ENCODE data around the gene SPAG6.

Gene SPAG6

DNA sequence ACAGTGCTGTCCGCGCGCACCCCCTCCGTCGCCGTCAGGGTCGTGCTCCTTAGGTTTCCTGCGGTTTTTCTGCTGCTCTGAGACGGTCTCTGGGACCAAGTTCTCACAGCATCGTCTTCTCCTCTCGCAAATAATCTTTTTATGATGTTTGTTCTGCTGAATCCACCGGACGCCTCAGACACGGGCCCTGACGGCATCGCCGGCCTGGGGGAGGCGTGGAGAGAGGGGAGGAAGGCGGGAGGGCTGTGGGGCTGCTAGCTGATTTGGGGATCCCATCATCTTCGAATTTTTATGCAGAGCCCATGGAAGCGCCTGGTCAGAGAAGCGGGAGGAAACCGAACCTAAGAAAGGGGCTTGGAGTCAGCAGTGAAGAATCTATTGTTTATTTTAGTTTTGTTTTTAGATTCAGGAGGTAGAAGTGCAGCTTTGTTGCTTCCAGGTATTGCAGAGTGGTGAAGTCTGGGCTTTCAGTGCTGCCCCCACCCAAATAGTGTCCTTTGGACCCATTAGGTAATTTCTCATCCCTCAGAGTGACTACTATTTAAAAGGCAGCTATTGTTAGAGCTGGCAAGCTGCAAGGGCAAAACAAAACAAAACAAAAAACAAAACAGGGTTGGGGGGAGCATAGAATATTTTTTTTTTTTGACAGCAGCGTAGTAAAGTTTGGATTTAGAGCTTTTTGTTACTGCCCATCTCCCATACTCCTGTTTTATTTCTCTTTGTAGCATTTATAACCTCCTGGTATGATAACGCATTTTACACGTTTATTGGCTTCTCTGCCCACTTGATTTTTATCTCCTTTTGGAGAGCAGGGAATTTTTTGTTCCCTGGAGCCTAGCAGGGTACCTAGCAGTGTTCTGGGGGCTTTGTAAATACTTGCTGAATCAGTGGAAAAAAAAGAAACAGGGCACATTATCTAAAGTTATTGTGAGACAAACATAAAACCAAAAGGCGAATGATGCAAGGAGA is 92.6 kb downstream of the SPAG6 start:
- DNase-seq = no peak

DNA sequence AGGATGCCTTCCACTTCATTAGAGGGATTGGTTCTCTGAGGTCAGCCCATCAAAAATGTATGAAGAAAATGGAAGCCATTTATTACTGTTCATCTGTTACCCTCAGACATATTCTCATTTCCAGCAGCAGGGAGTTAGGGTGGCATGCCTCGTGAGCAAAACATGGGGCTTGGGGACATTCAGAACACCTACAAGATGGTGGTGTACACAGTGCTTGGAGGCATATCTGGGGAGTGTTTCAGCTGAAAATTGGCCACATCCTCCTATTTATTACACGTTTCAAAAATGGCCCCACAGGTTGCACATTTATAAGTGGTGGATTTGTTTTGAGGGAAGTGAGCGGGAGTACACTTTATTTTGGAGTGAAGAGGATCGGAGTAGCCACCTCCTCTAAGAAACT is 93.4 kb downstream of the SPAG6 start:
- DNase-seq = no peak

DNA sequence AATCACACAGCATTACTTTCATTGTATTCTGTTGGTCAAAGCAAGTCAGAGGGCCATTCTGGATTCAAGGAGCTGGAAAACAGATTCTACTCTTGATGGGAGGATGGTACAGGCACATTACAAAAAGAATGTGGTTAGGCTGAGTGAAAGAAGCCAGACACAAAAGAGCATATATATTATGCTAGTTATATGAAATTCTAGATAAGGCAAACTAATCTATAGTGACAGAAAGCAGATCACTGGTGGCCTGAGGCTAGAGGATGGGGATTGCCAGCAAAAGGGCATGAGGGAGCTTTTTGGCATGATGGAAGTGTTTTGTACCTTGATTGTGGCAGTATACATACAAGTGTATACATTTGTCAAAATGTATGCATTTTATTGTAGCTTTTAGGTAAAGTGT is 96.8 kb downstream of the SPAG6 start:
- DNase-seq = no peak

DNA sequence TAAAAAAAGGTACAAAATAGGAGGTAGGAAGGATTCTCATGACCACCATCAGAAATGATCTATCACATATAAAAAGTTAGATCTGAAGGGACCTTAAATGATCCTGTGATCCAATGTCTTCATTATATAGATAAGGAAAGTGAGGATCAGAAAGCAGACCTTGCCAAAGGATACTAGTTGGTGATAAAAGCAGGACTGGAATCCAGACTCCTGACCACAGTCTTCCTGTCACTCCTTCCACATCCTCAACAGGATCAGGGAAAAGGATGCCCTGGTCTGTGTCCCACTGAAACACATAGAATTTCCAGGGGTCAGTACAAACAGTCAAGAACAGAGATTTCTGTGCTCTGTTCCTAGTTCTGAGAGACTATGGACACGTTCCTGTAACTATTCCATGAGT is 97.2 kb downstream of the SPAG6 start:
- no peak for DNase-seq

DNA sequence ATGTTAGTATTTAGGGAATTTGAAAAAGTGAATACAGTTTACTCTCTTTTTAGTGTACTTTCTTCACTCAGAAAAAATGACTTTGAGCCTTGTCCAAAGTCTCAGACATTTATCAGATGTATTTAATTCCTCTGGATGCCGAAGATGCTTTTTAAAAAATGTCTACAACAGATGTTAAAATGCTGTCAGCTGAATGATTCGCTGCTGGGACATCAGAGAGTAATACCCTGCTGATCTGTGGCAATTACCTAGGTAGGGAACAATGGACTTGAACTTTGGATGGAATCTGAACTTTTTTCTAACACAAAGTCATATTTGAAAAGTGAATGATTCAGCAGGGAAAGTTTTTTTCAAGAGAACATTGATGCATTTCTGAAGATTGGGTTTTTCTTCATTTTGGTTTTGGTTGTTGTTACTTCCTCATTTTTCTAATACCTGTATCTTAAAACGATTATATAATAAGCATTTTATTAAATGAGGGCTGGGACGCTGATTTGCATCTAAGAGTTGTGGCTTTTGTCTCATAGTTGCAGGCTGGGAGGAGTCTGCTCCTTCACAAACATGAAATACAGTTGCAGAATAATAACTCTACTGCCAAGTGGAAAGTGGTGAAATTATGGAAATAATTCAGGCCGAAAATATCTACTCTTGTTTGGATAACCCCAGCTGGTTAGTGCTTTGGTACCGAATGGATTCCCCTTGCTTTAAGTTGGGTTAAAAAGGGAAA is 98.0 kb downstream of the SPAG6 start:
- no peak for DNase-seq

DNA sequence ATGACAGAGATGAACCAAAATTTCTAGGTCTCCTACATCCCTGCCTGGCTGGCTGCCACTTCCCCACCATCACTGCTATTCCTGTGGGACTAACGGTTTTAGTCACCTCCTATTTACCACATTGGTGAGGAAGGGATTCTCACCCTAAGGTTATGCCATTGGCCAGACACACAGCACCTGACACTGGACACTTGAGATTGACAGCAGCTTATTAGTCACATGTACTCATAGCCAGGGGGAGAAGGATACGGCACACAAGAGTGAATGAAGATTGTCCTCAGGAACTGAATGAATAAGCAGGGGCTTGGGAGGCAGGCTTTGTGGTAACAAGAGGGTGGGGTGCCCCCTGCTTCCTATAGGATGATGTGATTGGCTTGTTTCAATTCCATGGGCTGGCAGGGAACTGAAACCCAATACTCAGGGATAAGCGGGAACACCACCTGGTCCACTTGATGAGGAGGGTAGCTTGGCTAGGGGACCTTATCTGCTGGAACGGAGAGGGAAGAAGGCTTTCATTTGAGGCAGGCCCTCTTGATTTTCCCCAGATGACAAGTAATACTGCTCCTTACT is 99.0 kb downstream of the SPAG6 start:
- DNase-seq = no peak

DNA sequence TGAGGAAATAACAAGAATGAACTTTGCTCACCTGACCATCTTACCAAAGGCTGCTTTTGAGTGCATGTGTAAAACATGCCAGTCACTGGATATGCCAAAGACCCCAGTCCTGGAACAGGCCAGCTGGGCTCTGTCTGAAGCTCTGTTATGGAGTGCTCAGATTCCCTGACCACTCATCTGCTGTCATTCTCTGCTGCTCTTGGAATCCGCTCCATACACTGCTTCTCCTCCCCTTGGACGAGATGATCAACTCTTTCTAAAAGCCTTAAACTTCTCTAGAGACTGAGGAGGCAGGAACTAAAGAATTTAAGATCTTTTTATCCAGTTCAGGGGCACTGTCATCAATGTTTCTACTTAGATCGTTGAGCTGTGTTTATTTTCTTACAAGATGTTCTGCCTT is 100.2 kb downstream of the SPAG6 start:
- no peak for DNase-seq

DNA sequence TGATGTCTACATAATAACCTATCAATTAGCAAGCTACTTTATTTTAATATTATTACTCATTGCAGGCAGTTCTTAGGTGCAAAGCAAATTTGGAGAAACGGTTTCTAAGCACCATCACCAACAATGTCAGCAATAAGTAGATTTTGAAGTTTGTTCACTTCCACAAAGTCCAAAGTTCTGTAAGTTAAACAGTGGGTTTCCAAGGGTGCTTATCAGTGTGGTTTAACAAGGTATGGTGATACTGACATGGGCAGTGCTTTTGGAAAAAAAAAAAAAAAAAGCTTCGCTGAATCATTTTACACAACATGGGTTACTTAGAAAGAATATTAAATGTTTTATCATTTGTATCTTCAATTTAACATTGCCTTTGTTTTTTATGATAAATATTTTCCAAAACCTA is 101.8 kb downstream of the SPAG6 start:
- DNase-seq = no peak

DNA sequence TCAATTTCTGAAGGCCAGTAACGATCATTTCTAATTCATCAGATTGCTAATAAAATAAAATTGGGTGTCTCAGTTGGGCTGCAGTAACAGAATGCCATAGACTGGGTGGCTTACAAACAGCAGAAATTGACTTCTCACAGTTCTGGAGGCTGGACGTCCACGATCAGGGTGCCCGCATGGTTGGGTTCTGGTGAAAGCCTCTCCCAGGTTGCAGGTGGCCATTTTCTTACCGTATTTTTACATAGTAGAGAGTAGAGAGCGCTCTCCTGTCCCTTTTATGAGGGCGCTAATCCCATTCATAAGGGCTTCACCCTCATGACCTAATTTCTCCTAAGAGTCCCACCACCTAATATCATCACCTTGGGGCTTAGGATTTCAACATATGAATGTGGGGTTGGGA is 106.0 kb downstream of the SPAG6 start:
- no peak for DNase-seq

DNA sequence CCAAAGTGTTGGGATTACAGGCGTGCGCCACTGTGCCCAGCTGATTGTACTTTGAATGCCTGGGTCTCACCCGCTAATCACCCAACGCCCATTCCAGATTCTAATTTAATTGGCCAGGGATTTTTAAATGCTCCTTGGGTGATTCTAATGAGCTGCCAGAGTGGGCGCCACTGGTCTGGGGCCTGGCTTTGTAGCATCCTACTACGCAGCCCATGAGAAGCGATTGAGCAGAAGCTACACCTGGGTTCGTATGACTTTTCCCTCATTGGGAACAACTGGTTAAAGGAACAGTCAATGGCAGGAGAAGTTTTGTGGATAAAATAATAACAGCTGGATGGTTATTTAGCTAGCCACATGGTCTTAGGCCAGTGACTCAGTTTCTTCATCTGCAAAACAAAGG is 108.0 kb downstream of the SPAG6 start:
- no peak for DNase-seq

DNA sequence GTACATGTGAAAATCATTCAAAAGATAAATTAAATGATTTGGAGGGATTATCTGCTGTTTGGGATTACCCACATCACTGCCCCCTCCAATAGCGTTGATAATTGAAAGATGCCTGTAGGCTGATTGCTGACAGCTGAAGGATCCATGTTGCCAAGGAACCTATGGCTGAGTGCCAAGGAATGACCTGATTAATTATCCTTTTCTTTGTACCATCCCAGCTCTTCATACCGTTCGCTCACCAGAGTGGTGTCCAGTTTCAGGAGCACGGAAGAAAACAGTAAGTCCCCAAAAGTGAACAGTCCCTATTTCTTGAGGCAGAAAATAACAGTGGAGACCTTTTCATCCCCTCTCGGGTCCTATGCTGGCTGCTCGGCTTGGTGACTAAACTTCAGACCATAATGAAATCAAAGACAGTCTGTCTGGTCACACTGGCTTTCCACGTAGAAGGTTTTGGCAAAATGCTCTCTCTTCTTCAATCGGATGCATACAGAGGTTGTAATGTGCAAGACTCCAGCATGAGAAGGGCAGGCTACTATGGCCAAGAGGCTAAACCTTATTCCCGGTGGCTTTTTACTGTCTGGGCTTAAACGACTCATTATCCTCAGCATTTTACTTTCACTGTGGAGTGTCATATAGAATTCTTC is 108.8 kb downstream of the SPAG6 start:
- DNase-seq = no peak

DNA sequence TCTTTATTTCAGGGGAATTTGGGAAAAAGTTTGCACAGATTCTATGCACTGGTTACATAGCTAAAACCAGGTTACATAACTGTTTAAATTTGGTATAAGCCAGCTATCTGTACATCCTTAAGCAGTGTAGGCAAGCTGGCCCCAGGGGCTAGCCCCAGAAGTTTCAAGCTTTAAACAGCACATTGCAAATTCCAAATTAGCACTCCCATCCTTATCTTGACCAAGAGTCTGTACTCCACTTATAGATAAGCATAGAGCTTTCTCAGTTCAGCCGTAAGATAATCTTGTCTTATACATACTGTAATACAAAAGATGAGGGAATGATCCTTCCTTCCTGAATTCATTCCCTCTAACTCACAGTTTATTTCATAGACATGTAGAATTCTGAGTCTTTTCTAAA is 109.3 kb downstream of the SPAG6 start:
- no peak for DNase-seq

DNA sequence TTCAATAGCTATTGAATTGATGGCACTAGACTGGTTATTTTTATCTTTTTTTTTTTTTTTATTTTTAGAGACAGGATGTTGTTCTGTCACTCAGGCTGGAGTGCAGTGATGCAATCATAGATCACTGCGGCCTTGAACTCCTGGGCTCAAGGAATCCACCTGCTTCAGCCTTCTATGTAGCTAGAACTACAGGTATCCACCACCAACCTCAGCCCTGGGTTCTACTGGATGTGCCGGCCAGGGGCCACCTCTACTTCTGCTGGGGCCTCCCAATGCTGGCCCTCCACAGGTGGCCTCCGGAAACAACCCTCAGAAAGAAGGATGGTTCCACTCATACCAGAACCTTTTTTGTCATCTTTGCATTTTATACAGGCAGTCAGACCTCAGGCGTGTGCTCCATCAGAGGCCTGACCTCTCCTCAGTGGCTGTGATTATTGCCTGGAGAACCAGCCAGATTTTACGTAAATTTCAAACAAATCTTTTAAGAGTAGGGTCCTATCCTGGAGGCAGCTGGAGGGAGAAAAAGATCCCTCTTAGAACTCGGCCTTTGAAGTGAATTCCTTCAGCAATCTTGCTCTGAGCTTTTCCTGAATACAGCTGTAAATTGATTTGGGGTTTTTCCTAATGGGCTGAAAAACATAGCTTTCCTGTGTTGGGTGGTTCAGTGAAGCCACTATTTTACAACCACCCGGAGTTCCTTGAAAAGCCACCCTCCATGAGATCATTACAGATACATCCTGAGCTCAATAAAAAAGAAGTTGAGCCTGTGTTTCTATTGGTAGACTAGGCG is 110.0 kb downstream of the SPAG6 start:
- DNase-seq = no peak

DNA sequence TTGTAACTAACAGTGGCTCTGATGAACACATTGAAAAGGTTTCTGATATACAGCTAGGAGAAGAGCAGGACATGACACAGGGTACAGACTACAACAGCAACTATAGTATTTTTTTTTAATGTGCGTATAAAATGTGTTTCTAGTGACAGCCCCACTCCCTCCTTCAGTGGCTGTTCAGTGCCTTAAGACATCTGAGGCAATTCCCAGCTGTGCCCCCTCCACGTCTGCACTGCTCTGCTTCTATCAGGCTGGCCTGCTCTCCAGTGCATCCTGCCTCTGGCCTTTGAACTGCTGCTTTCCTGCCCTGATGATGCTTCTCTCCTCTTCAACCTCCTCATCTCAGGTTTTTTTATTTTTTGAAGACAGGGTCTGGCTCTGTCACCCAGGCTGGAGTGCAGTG is 111.2 kb downstream of the SPAG6 start:
- no peak for DNase-seq

DNA sequence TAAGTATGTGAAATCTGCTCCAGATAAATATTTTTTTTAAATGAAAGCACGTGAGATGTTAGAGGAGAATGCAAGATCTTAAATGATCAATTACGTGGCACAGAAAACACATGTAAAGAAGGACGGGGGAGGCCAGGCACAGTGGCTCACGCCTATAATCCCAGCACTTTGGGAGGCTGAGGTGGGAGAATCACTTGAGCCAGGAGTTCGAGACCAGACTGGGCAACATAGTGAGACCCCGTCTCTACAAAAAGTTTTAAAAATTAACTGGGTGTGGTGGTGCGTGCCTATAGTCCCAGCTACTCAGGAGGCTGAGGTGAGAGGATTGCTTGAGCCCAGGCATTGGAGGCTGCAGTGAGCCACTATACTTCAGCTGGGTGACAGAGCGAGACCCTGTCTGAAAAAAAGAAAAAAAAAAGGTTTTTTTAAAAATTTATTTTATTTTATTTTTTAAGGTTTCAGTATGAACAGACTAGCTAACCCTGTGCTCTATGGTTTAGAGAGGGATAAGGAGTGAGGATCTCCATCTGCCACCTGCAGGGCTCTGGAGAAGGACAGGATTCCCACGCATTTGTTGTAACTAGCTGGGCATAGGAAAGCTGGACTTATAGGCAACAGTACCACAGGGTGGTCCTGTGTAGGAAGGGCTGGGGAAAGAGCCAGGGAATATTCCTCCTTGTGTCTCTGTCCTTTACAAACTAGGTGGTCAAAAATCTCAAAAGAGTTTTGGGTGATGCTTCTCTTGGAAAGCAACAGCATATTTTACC is 113.2 kb downstream of the SPAG6 start:
- DNase-seq = no peak

DNA sequence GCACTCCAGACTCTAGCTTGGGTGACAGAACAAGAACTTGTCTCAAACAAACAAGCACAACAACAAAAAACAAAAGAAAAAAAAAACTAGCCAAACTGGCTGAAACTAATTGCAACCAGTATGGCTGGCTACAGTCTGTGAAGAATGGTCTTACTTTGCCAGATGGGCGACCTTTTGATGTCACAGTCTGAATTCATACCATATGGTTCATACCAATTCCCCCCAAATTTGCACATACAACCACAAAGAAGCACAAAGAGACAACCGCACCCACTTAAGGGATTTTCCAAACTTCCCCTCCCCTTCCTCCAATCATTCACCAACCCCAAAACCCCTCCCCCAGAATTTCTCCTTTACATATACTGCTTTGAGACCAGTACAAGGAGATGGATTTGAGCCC is 114.2 kb downstream of the SPAG6 start:
- no peak for DNase-seq

DNA sequence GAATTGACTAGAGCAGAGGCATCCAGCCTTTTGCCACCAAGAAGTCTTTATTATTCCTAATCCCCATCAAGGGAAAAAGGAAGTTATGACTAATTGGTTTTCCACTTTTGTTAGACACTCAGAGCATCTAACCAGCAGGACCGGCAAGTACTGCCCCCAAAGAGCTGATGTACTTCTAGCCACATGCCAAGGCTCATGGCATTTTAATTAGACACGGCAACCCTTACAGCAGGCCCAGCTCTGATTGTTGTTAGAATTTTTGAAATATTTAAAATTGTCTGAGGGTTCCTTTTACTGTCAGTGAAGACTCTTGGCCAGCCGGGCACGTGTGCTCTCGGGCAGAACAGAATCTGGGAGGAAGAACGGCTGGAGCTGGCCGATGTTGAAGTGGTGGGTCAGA is 114.8 kb downstream of the SPAG6 start:
- no peak for DNase-seq

DNA sequence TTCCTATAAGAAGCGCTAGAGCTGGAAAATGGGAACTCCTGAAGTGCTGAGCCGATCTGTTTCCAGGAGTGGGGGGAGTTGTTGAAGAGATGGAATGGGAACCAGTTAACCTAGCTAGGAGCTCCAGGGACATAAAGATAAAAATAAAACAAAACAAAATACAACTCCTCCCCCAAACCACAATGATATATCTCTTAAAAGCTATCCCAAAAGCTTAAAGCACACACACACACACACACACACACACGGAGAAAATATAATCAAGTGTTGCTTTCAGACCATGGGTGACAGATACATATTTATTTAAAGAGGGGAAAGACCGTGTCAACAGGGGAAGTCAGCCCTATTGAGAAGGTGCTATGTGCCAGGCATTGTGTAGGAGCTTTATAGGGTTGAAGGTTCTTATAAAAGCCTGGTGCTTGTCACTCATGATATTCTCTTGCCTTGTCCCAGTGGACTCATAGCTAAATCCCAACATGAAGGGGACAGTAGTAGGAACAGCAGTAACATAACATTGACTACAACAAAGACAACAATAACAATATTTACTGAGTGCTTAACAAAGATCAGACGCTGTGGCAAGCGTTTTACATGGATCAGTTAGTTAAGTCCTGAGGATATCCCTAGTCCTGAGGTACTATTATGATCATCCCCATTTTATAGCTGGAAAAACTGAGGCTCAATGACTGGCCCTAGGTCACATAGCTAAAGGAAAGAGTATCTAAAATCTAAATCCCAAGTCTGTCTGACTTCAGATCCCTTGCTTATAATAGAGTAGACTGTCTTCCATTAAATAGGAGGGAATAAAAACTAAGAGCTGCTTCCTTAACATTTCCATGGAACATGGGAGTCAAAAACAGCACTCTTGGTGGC is 115.5 kb downstream of the SPAG6 start:
- no peak for DNase-seq

DNA sequence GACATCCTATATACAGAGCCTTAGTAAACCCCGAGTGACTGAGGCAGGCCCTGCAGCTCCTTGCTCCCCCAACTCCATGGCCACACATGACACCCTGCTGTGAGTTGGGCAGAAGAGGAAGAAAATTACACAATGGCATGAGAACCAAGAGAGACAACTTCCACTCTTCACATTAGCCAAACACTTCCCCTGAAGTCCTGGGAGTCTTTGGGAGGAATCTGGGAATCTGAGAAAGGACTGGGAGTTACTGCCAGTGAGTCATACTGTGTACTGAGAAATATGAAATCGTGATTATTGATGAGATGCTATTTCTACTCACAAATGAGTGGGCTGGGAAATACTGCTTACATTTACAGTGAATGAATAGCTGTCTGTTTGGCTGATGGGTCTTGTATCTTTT is 116.6 kb downstream of the SPAG6 start:
- no peak for DNase-seq

DNA sequence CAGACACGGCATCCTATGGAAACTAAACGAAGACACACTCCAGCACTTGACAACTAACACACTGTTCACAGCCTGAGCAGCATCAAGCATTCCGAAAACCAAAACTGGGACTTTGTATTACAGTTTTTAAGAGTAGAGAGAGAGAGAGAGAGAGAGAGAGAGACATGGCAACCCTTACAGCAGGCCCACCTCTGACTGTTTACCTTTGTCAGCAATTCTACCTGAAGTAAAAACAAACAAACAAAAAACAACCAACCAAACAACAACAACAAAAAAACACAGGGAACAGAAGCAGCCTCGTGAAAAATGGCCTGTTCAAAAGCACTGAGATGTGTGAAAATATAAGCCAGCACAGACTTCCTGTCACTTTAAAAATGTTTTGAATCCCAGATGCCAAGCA is 118.0 kb downstream of the SPAG6 start:
- no peak for DNase-seq
